ENCODE data around the gene KLRD1.
"Not testable (repeated sequence)": the region's sequence is repeated elsewhere in the genome, so short reads cannot be mapped to it uniquely, and the experiment has no call there.

KLRD1 gene

DNA sequence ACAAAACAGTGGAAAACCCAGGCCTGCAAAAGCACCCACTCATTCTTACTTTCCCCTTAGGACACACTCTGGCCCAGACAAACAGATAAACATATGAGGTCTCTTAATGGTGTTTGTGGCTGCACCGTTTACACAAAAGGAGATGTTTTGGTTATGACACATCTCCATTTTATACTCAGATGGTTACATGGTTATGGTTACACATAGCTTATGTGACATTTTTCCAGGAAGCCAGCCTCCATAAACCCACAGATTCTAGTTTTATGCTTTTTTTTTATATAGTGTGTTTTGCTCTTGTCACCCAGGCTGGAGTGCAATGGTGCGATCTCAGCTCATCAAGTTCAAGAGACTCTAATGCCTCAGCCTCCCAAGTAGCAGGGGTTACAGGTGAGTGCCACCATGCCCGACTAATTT, 3.5 kb upstream of the KLRD1 start:
- TF ChIP-seq, protein P1, sequence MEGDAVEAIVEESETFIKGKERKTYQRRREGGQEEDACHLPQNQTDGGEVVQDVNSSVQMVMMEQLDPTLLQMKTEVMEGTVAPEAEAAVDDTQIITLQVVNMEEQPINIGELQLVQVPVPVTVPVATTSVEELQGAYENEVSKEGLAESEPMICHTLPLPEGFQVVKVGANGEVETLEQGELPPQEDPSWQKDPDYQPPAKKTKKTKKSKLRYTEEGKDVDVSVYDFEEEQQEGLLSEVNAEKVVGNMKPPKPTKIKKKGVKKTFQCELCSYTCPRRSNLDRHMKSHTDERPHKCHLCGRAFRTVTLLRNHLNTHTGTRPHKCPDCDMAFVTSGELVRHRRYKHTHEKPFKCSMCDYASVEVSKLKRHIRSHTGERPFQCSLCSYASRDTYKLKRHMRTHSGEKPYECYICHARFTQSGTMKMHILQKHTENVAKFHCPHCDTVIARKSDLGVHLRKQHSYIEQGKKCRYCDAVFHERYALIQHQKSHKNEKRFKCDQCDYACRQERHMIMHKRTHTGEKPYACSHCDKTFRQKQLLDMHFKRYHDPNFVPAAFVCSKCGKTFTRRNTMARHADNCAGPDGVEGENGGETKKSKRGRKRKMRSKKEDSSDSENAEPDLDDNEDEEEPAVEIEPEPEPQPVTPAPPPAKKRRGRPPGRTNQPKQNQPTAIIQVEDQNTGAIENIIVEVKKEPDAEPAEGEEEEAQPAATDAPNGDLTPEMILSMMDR (IDR thresholded peaks at IDR 0.05) = no peak
- no peak for DNase-seq (ENCODE audit: low spot score)
- no peak overlapping the region for H3K27ac ChIP-seq
- H3K4me3 ChIP-seq = no peak overlapping the region

DNA sequence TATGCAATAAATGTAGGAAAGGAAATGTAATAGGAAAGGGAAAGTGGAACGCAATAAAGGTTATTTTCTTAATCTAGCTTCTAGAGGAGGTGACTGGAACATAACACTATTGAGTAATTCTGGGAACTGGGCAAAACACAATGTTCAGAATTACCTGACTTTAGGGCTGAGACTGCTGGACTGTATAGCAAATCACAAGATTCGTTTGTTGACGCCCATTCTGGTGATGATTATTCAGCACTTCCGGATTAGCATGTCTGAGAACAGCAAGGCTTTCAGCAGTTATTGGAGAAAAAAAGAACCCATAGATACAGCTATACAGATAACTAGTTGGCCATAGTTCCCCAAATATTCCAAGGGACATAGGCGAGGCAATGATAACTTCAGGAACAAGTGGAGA, 2.3 kb upstream of the KLRD1 start:
- DNase-seq (ENCODE audit: low spot score) = no peak
- no peak overlapping the region for H3K27ac ChIP-seq
- H3K4me3 ChIP-seq = no peak overlapping the region
- TF ChIP-seq, protein P1 (IDR thresholded peaks at IDR 0.05) = no peak

DNA sequence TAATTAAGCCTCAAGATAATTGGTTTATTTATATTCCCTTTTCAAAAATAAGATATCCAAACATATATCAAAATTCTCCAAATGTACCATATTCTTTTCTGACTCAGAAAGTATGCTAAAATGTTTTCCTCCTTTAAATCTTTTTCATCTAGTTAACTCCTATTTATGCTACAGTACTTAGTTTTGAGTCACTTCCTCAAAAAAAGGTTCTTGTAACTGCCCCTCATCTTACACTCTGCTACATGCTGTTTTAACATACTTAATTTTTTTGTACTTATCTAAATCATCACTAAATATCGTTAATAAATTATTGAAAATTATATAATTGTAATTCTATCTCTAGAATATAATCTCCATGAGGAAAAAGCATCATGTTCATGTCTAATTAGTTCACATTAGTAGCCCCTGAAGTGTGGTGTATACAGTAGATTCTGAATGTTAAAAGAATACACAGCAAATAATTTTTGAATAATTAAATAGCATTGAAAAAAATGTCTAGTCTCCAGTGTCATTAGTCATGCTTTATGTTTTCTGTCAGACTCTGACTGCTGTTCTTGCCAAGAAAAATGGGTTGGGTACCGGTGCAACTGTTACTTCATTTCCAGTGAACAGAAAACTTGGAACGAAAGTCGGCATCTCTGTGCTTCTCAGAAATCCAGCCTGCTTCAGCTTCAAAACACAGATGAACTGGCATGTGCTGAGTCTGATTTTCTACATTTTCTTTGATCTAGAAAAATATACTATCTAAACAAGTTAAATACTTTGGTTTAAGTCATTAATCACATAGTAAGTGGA, 3.5 kb downstream of the KLRD1 start:
- Histone ChIP-seq H3K4me3 (no peak overlapping the region), H3K27ac (no peak overlapping the region)
- TF ChIP-seq, protein P1 (IDR thresholded peaks at IDR 0.05) = no peak
- no peak for DNase-seq (ENCODE audit: low spot score)

DNA sequence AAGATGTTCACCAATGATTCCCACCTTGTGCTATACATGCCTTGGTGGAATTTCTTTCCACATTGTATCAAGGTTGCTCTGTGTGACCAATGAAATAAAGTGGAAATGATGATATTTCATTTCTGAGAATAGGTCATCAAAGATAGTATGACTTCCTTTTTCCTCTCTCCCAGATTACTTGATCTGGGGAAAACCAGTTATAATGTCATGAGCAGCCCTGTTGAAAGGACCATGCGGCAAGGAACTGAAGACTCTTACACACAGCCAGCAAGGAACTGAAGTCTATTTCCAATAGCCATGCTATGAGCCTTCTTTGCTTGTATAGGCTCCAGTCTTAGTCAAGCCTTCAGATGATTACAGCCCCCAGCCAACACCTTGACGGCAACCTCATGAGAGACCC, 11.7 kb downstream of the KLRD1 start:
- no peak overlapping the region for H3K27ac ChIP-seq
- no peak for DNase-seq (ENCODE audit: low spot score)
- TF ChIP-seq, protein P1 (IDR thresholded peaks at IDR 0.05) = no peak
- H3K4me3 ChIP-seq = no peak overlapping the region

DNA sequence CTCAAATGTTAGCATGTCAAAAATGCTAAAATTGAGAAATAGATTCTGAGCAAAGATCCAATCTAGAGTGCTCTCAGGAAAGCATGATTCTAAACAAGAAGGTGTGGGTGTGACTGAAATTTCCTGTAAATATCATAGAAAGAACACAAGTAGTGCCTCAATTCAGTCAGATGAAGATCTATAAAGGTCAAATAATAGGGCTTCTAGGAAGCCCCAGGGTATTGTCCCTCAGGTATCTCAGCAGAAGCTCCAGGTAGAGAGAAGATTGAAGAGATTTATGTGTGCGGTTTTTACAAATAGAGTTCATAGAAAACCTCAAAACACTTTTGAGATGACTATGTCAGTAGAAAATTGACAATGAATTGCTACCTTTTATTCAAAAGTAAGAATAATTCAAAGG, 13.0 kb downstream of the KLRD1 start:
- Histone ChIP-seq H3K4me3 (no peak overlapping the region), H3K27ac (no peak overlapping the region)
- TF ChIP-seq, protein P1 (IDR thresholded peaks at IDR 0.05) = no peak
- DNase-seq (ENCODE audit: low spot score) = no peak

DNA sequence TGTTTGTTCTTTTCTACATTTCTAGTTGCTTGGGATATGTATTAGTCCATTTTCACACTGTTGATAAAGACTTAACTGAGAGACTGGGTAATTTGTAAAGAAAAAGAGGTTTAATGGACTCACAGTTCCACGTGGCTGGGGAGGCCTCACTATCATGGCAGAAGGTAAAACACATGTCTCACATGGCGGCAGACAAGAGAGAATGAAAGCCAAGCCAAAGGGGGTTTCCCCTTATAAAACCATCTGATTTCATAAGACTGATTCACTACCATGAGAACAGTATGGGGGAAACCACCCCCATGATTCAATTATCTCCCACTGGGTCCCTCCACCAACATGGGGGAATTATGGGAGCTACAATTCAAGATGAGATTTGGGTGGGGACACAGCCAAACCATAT, 21.0 kb downstream of the KLRD1 start:
- not testable (repeated sequence) for H3K4me3 ChIP-seq; H3K27ac ChIP-seq; DNase-seq (ENCODE audit: low spot score)

DNA sequence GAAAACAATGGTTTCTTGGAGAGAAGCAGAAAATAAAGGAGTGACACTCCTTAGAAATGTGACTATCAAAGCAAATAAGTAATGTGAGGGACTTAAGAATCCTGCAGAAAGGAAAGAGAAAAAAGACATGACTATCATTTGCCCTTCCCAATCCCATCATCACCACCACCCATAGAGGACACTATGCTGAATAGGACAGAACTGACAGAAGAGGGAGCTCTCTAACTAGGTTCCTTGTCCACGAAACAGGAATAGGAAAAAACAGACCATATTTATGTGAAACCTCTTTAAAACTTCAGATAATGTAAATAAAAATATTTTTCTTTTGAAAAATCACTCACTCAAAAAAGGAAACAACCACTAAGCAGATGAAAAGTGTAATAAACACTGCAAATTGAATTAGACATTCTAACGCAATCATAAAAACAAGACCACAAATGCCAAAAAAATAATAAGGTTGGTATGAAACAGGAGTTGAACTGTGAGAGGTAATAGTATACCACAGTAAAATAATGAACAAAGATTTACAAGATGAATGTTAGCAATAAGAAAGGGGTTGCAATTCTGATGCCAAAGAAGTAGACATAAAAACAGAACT, 24.1 kb downstream of the KLRD1 start:
- no peak for DNase-seq (ENCODE audit: low spot score)
- TF ChIP-seq, protein P1 (IDR thresholded peaks at IDR 0.05) = no peak
- H3K4me3 ChIP-seq = no peak overlapping the region
- no peak overlapping the region for H3K27ac ChIP-seq

DNA sequence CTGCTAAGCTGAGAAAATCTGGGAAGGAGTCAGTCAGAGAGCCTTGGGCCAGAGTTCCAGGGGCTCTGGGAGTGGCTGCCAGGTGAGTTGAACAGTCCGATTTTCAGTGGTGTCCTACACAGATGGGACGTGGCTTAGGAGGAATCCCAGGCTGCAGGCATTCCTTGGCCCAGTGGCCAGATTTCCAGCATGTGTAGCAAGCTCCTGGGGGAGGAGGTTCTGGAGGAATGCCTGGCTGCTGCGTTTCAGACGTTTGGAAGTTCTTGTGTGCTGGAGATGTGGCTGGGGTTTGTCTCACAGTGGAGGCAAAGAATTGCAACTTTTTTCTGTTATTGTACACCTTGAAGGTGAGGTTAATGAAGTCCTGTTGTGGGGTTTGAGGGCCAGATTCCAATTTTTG, 28.5 kb downstream of the KLRD1 start:
- DNase-seq (ENCODE audit: low spot score); H3K27ac ChIP-seq; H3K4me3 ChIP-seq: not testable (repeated sequence)

DNA sequence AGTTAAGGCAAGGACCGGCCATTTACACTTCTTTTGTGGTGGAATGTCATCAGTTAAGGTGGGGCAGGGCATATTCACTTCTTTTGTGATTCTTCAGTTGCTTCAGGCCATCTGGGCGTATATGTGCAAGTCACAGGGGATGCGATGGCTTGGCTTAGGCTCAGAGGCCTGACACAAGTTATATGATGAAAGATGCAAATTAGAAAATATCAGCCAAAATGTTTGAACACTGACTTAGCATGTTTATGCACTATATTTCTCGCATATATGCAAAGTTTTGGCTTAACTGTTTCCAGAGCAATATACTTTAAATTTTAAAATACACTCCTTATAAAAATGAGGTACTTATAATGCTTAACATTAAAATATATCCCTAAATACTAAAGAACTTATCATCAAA, 30.8 kb downstream of the KLRD1 start:
- not testable (repeated sequence) for H3K27ac ChIP-seq; H3K4me3 ChIP-seq; DNase-seq (ENCODE audit: low spot score)
